MM.1S (cell line): ENCODE measurements around the gene MUC3A.

Experiments
- CTCF ChIP-seq: fragments of 300-600 bp; sonication (generic); IDR thresholded peaks from 2 replicates; pipeline ENCODE4 v1.5.1; 2016; ENCODE audit warnings: antibody characterized with exemption, low read length, mixed read lengths
- EZH2 ChIP-seq: fragments of 300-600 bp; sonication (generic); optimal IDR thresholded peaks from 2 replicates; pipeline ENCODE3; 2017; ENCODE audit warnings: low read depth, mild to moderate bottlenecking, antibody characterized with exemption, low read length, mixed read lengths

DNA sequence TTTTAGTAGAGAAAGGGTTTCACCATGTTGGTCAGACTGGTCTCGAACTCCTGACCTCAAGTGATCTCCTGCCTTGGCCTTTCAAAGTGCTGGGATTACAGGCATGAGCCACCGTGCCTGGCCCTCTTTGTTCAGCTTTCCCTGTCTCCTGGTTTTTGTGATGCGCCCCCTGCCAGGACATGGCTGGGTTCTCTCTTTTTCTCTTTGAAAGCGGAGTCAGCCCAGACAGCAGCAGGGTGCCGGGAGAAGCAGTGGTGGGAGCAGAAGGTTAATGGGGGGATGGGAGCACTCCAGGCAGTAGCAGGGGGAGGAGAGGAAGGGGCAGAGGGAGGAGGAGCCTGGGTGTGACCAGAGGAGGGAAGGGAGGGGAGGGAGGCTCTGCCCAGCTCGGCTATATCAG lies 1.8 kb downstream of the MUC3A start:
- no peak for TF ChIP-seq CTCF
- TF ChIP-seq EZH2 = no peak
